ENCODE results near the gene PEF1.

DNA sequence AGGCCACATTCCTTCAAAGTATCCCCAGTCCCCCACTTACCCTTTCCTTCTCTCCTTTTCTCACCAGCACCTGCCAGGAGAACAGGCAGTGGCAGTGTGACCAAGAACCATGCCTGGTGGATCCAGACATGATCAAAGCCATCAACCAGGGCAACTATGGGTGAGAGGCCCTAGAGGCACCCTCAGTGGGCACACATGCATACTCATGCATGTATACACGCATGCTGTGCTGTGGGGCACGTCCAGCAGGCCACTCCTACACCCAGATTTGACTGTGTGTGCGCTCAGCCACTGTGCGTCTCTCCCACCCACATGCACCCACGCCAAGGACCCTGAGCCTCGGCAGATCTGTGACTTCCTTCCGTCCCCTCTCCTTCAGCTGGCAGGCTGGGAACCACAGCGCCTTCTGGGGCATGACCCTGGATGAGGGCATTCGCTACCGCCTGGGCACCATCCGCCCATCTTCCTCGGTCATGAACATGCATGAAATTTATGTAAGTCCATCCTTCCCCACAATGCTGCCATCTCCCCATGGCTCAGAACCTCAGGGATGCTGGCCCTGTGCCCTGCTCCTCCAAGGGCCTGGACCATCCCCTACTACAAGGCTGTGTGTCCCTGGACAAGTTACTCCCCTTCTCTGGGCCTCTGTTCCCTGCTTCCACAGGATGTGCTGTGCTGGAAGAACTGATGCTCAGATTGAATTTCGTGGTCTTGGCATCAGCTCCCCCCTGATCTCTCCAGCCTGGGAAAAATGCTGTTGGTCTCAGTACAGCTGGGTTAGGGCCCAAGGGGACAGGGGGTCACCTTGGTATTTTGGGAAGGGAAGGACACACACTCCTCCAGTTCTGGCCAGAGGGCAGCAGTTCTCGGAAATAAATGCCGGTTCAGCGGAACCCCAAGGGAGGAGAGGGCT lies 61.3 kb downstream of the PEF1 start:
- TF ChIP-seq, protein P1, sequence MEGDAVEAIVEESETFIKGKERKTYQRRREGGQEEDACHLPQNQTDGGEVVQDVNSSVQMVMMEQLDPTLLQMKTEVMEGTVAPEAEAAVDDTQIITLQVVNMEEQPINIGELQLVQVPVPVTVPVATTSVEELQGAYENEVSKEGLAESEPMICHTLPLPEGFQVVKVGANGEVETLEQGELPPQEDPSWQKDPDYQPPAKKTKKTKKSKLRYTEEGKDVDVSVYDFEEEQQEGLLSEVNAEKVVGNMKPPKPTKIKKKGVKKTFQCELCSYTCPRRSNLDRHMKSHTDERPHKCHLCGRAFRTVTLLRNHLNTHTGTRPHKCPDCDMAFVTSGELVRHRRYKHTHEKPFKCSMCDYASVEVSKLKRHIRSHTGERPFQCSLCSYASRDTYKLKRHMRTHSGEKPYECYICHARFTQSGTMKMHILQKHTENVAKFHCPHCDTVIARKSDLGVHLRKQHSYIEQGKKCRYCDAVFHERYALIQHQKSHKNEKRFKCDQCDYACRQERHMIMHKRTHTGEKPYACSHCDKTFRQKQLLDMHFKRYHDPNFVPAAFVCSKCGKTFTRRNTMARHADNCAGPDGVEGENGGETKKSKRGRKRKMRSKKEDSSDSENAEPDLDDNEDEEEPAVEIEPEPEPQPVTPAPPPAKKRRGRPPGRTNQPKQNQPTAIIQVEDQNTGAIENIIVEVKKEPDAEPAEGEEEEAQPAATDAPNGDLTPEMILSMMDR (IDR thresholded peaks at IDR 0.05) = no peak
- no peak for TF ChIP-seq POLR2A (IDR thresholded peaks at IDR 0.05)

All from suprapubic skin (tissue), 3 donors.